Activated B cell treated with CpG ODN at 0.5 μM for 24 hours (primary cell): ENCODE data around the gene MYO15B. TPM values are rescaled to one million over a fixed set of nuclear protein-coding genes. Genes with fewer than 3 reads are reported as not detected.

Experiments
- ATAC-seq: fragments of 200-7000 bp; cut with Tn5 transposase; one replicate; pipeline ENCODE4 v1.10.0; 2021; ENCODE audit warnings: low read depth, mild to moderate bottlenecking, moderate library complexity
- CTCF ChIA-PET: fragments of 350-600 bp; sonication (Branson Sonifier 250); formaldehyde crosslinking; loops from one replicate; lab custom pipeline; 2021; ENCODE audit warnings: antibody characterized with exemption; lab: Charles Lee
- POLR2A ChIA-PET: fragments of 350-600 bp; sonication (Branson Sonifier 250); formaldehyde crosslinking; loops from one replicate; lab custom pipeline; 2021; ENCODE audit warnings: antibody characterized with exemption; lab: Charles Lee
- DNase-seq: peaks from one replicate; pipeline ENCODE4 v3.0.0; 2022
- H3K27ac Mint-ChIP-seq: one replicate; pipeline ENCODE4 v1.8.0; 2020; ENCODE audit warnings: mixed read lengths
- H3K27me3 Mint-ChIP-seq: one replicate; pipeline ENCODE4 v1.8.0; 2021; ENCODE audit warnings: mixed read lengths
- H3K36me3 Mint-ChIP-seq: one replicate; pipeline ENCODE4 v1.8.0; 2021; ENCODE audit warnings: low read depth, mixed read lengths
- H3K4me1 Mint-ChIP-seq: one replicate; pipeline ENCODE4 v1.8.0; 2021; ENCODE audit warnings: mixed read lengths
- H3K4me3 Mint-ChIP-seq: one replicate; pipeline ENCODE4 v1.8.0; 2020; ENCODE audit warnings: mild to moderate bottlenecking, mixed read lengths
- H3K9me3 Mint-ChIP-seq: one replicate; pipeline ENCODE4 v1.8.0; 2020; ENCODE audit warnings: mixed read lengths
- CTCF ChIP-seq: fragments of 200-600 bp; IDR thresholded peaks from one replicate; pipeline ENCODE4 v1.8.0; 2022; ENCODE audit warnings: antibody characterized with exemption, mild to moderate bottlenecking
- intact Hi-C: fragments of 100-400 bp; cut with micrococcal nuclease; formaldehyde crosslinking; loops from one replicate; pipeline ENCODE4 v1.15.1; 2024
- total RNA-seq: library from RNA; stranded (reverse); gene quantifications from 2 replicates; pipeline ENCODE4 v1.2.3, GENCODE V29; 2022

MYO15B gene
- total RNA-seq, 1 donor from 2014 or later = 264 TPM

- H3K27me3 Mint-ChIP-seq = no peaks in the 10 kb centered on the region
- H3K4me1 Mint-ChIP-seq = peaks cover 15% of the 10 kb centered on the region
- peaks cover 16% of the 10 kb centered on the region for H3K36me3 Mint-ChIP-seq
- no peak for TF ChIP-seq CTCF
- no peaks in the 10 kb centered on the region for H3K9me3 Mint-ChIP-seq
- ATAC-seq (no peak), DNase-seq (no peak)
- CTCF ChIA-PET = no interaction called here
- intact Hi-C loops = no loop called here
- POLR2A ChIA-PET = no interaction called here
- no peak overlapping the region for H3K4me3 Mint-ChIP-seq
- no peak overlapping the region for H3K27ac Mint-ChIP-seq
Observed at GRCh38 chr17:75564195-75564594, 23.4 kb upstream of the MYO15B start.

GRCh38 chr17:75565066-75565465, 22.5 kb upstream of the MYO15B start:
- ChIA-PET CTCF (no interaction called here), POLR2A (no interaction called here)
- Mint-ChIP-seq H3K9me3 (no peaks in the 10 kb centered on the region), H3K27me3 (no peaks in the 10 kb centered on the region), H3K4me1 (peaks cover 15% of the 10 kb centered on the region), H3K27ac (no peak overlapping the region), H3K4me3 (no peak overlapping the region), H3K36me3 (peaks cover 14% of the 10 kb centered on the region)
- no peak for ATAC-seq
- intact Hi-C loops = no loop called here
- DNase-seq = no peak
- no peak for TF ChIP-seq CTCF

DNA sequence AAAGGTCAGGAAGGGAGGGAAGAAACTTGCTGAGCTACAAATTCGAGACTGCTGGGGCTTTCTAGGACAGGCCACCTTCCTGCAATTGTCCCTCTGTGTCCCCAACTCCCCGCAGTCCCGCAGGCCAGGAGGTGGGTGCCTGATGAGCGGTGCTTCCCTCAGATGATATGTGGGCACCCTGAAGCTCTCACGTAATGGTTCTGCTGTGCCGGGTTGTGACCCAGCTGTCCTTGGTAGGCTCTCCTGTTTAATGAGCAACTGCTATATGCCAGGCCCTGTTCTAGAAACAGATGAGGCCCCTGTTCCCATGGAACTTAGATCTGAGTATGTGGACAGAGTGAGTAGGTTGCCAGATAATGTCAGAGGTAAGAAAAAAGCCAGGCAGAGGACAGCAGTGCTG, 22.0 kb upstream of the MYO15B start:
- H3K4me3 Mint-ChIP-seq = no peak overlapping the region
- no peak for ATAC-seq
- CTCF ChIA-PET = no interaction called here

DNA sequence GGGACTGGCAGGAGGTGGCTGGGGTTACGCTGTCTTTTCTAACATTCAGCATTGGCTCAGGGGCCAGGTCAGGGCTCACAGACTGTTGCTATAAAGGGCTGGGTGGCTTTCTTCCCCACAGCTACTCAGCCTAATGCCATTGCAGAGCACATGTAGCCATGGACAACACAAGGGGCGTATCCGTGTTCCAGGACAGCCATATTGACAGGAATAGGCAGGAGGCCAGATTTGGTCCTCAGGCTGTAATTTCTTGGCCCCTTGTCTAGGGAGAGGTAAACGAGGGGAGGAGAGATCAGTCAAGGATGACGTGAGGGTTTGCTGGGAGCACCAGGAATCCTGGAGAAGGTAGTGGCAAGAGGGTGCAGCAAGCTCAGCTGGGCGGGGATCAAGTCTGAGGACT, 21.2 kb upstream of the MYO15B start:
- intact Hi-C loops = no loop called here
- peaks cover 26% of the 10 kb centered on the region for H3K4me1 Mint-ChIP-seq
- ChIA-PET CTCF (interaction anchor here (1.1 kb wide), 1 partner anchor 43 kb away, joined by 3 read pairs; no protein-coding TSS in a partner anchor), POLR2A (no interaction called here)
- H3K27ac Mint-ChIP-seq = peak overlapping the region; percentile 76
- no peaks in the 10 kb centered on the region for H3K9me3 Mint-ChIP-seq
- no peaks in the 10 kb centered on the region for H3K27me3 Mint-ChIP-seq
- TF ChIP-seq CTCF = no peak
- no peak for ATAC-seq
- DNase-seq = no peak
- peak overlapping the region; percentile 67 for H3K4me3 Mint-ChIP-seq
- peaks cover 14% of the 10 kb centered on the region for H3K36me3 Mint-ChIP-seq

More for the DNA sequence above, 22.0 kb upstream of the MYO15B start:
- Mint-ChIP-seq H3K36me3 (peaks cover 14% of the 10 kb centered on the region), H3K4me1 (peaks cover 18% of the 10 kb centered on the region), H3K27ac (no peak overlapping the region), H3K9me3 (no peaks in the 10 kb centered on the region), H3K27me3 (no peaks in the 10 kb centered on the region)
- POLR2A ChIA-PET = no interaction called here
- no peak for DNase-seq
- intact Hi-C loops = no loop called here
- no peak for TF ChIP-seq CTCF

- peak overlapping the region; percentile 67 for H3K4me3 Mint-ChIP-seq
- peaks cover 15% of the 10 kb centered on the region for H3K36me3 Mint-ChIP-seq
- peaks cover 29% of the 10 kb centered on the region for H3K4me1 Mint-ChIP-seq
- POLR2A ChIA-PET = interaction anchor here (0.6 kb wide), 1 partner anchor 363 kb away, joined by 3 read pairs; no protein-coding TSS in a partner anchor
- DNase-seq (no peak), ATAC-seq (peak; percentile 41)
- intact Hi-C loops = no loop called here
- H3K9me3 Mint-ChIP-seq = no peaks in the 10 kb centered on the region
- H3K27me3 Mint-ChIP-seq = no peaks in the 10 kb centered on the region
- H3K27ac Mint-ChIP-seq = peak overlapping the region; percentile 76
- CTCF ChIA-PET = interaction anchor here (1.1 kb wide), 1 partner anchor 43 kb away, joined by 3 read pairs; no protein-coding TSS in a partner anchor
- TF ChIP-seq CTCF = no peak
Observed at GRCh38 chr17:75566834-75567233, 20.8 kb upstream of the MYO15B start.
